K562 (cell line): ENCODE measurements around the gene CFAP20. TPM values are rescaled to one million over a fixed set of nuclear protein-coding genes. Genes with fewer than 3 reads are reported as not detected.
"Not testable (repeated sequence)": the region's sequence is repeated elsewhere in the genome, so short reads cannot be mapped to it uniquely, and the experiment has no call there.

ENCODE experiments used
- ATAC-seq: fragments of 200-7000 bp; cut with Tn5 transposase; 3 replicates; pipeline ENCODE4 v1.9.1; 2020; ENCODE audit warnings: moderate library complexity
- BruUV-seq: library from RNA; stranded (reverse); fragments of 400-500 nt; replicated peaks from 2 replicates; lab custom pipeline; 2021; lab: Mats Ljungman, UMichigan
- CTCF ChIA-PET: fragments of 300-600 bp; formaldehyde crosslinking; extraction: SDS; loops from one replicate; lab custom pipeline; 2021; ENCODE audit warnings: low intra/inter-chr PET ratio; lab: Yijun Ruan, JAX
- POLR2A ChIA-PET: fragments of 300-600, 350-650 bp; sonication (Branson Sonifier 250); formaldehyde crosslinking; extraction: SDS; loops from one replicate; lab custom pipeline; 2021; ENCODE audit warnings: antibody characterized with exemption, inconsistent platforms; lab: Yijun Ruan, JAX
- DNase-seq, 4 experiments: peaks; one replicate each; pipeline versions ENCODE4 v3.0.0 to v3.0.0-alpha.2; 2011 to 2018; ENCODE audit warnings: low spot score in 3 of 4, mixed read lengths in 3 of 4; ENCODE audit errors: extremely low read depth in 1 of 4
- FAIRE-seq: peaks from 2 replicates; lab custom pipeline; 2011; peaks lifted over from hg19 to GRCh38; lab: Jason Lieb, UNC
- H2AFZ ChIP-seq: 2 replicates; pipeline ENCODE4 v1.6.0; 2011; ENCODE audit warnings: low read depth, low read length, control low read depth, inconsistent platforms
- H3K27ac ChIP-seq: fragments of 200-600 bp; 3 replicates; pipeline ENCODE4 v1.8.0; 2011; ENCODE audit warnings: low read depth, mild to moderate bottlenecking, control low read depth, inconsistent platforms, low read length, moderate library complexity, mixed read lengths; ENCODE audit errors: extremely low read depth
- H3K27me3 ChIP-seq, 2 experiments: fragments of 300-600 bp in 1 of 2; 2 replicates in 1 of 2; 3 replicates in 1 of 2; pipeline versions ENCODE4 v1.6.0 to v1.8.0; 2011; ENCODE audit warnings: inconsistent platforms in 2 of 2, low read length in 2 of 2, mild to moderate bottlenecking in 1 of 2, mixed read lengths in 1 of 2, moderate library complexity in 1 of 2; ENCODE audit not compliant: control insufficient read depth in 2 of 2, insufficient read depth in 2 of 2
- H3K36me3 ChIP-seq: fragments of 300-600 bp; 3 replicates; pipeline ENCODE4 v1.8.0; 2011; ENCODE audit warnings: mild to moderate bottlenecking, low read length, inconsistent platforms; ENCODE audit not compliant: control insufficient read depth, insufficient read depth
- H3K4me1 ChIP-seq, 2 experiments: fragments of 200-600 bp in 1 of 2; replicated peaks in 1 of 2; 2 replicates in 1 of 2; 3 replicates in 1 of 2; pipeline versions ENCODE4 v1.5.1 to v1.8.0; 2011; ENCODE audit warnings: inconsistent platforms in 2 of 2, low read length in 2 of 2, mild to moderate bottlenecking in 1 of 2, mixed read lengths in 1 of 2, moderate library complexity in 1 of 2; ENCODE audit not compliant: control insufficient read depth in 2 of 2, insufficient read depth in 2 of 2
- H3K4me2 ChIP-seq: 2 replicates; pipeline ENCODE4 v1.6.1; 2011; ENCODE audit warnings: low read length, control low read depth, inconsistent platforms, mixed read lengths; ENCODE audit not compliant: insufficient read depth
- H3K4me3 ChIP-seq: fragments of 200-600 bp; sonication (generic), shearing (Covaris generic); 2 replicates; pipeline ENCODE4 v1.5.1; 2016; ENCODE audit warnings: control low read depth, inconsistent platforms
- H3K79me2 ChIP-seq: fragments of 200-600 bp; 3 replicates; pipeline ENCODE4 v1.8.0; 2011; ENCODE audit warnings: low read length, inconsistent platforms; ENCODE audit not compliant: control insufficient read depth, insufficient read depth
- H3K9ac ChIP-seq, 2 experiments: 2 replicates each; pipeline versions ENCODE4 v1.6.0 to v1.6.1; 2011; ENCODE audit warnings: low read depth in 2 of 2, low read length in 2 of 2, control low read depth in 1 of 2, inconsistent platforms in 1 of 2, mild to moderate bottlenecking in 1 of 2, mixed read lengths in 1 of 2; ENCODE audit not compliant: insufficient read depth in 1 of 2
- H3K9me1 ChIP-seq: one replicate; pipeline ENCODE4 v1.6.0; 2011; ENCODE audit warnings: inconsistent platforms, mild to moderate bottlenecking, low read length, moderate library complexity; ENCODE audit not compliant: control insufficient read depth, insufficient read depth
- H3K9me3 ChIP-seq: replicated peaks from 2 replicates; pipeline ENCODE4 v1.5.1; 2011; ENCODE audit warnings: low read depth, low read length, inconsistent platforms; ENCODE audit not compliant: control insufficient read depth, insufficient read depth
- H4K20me1 ChIP-seq: replicated peaks from 2 replicates; pipeline ENCODE4 v1.6.1; 2011; ENCODE audit warnings: low read length, inconsistent platforms, mixed read lengths; ENCODE audit not compliant: control insufficient read depth, insufficient read depth
- BMI1 ChIP-seq: fragments of 150-350 bp; IDR thresholded peaks from 2 replicates; pipeline ENCODE4 v1.6.1; 2014; ENCODE audit warnings: low read length
- CBFA2T3 ChIP-seq: fragments of 450-650 bp; IDR thresholded peaks from 2 replicates; pipeline ENCODE4 v1.6.1; 2017
- CREB3L1 ChIP-seq: fragments of 450-650 bp; IDR thresholded peaks from 2 replicates; pipeline ENCODE4 v1.6.1; 2014; ENCODE audit warnings: low read depth, mild to moderate bottlenecking, moderate library complexity, borderline replicate concordance
- DIDO1 ChIP-seq: fragments of 450-650 bp; IDR thresholded peaks from 2 replicates; pipeline ENCODE4 v1.6.1; 2016; ENCODE audit warnings: low read depth, missing biosample characterization, missing genetic modification characterization
- DPF2 ChIP-seq: fragments of 450-650 bp; IDR thresholded peaks from 2 replicates; pipeline ENCODE4 v1.6.1; 2016
- GABPB1 ChIP-seq: sonication (generic); formaldehyde crosslinking; IDR thresholded peaks from 2 replicates; pipeline ENCODE4 v1.8.0; 2022; ENCODE audit warnings: mild to moderate bottlenecking, missing genetic modification reagents
- NR0B1 ChIP-seq: fragments of 450-650 bp; IDR thresholded peaks from one replicate; pipeline ENCODE4 v1.6.1; 2018; ENCODE audit warnings: mild to moderate bottlenecking, moderate library complexity; ENCODE audit not compliant: partially characterized antibody
- NR1H2 ChIP-seq: sonication (generic); formaldehyde crosslinking; IDR thresholded peaks from 2 replicates; pipeline ENCODE4 v1.4.0; 2020; ENCODE audit warnings: mild to moderate bottlenecking, missing genetic modification reagents
- SP2 ChIP-seq: IDR thresholded peaks from 2 replicates; pipeline ENCODE4 v1.6.1; 2011; ENCODE audit warnings: mild to moderate bottlenecking, low read depth, low read length, moderate library complexity; ENCODE audit not compliant: poor library complexity, severe bottlenecking; ENCODE audit errors: extremely low read depth
- ZKSCAN3 ChIP-seq: fragments of 250-450 bp; sonication (Bioruptor Pico); IDR thresholded peaks from 2 replicates; pipeline ENCODE4 v1.4.0; 2020
- WGBS: fragments of 100-300 bp; shearing (Covaris generic); methylation state at CpG from one replicate; pipeline ENCODE4 v1.1.6; 2016; ENCODE audit warnings: low coverage, mixed read lengths; ENCODE audit not compliant: insufficient coverage; ENCODE audit errors: missing lambda C conversion rate; 5-methylcytosine and 5-hydroxymethylcytosine counted together
- in situ Hi-C: fragments of 300-500 bp; cut with MboI; formaldehyde crosslinking; loops from 4 replicates; pipeline ENCODE4 v1.15.0; 2018; ENCODE audit warnings: inconsistent platforms, mixed read lengths
- intact Hi-C: fragments of 100-400 bp; cut with micrococcal nuclease; formaldehyde crosslinking; loops from 2 replicates; pipeline ENCODE4 v1.14.2; 2022
- polyA plus RNA-seq, 8 experiments: library from polyadenylated mRNA; depleted of rRNA in 4 of 8; stranded (reverse) in 5 of 8; unstranded in 3 of 8; fragments of >200 nt; fragmentation: Nextera tagmentation in 2 of 8; fragmentation: Illumina TruSeq in 1 of 8; extraction: Ambion mirVana in 2 of 8; extraction: Trizol in 1 of 8; gene quantifications; 2 replicates each; pipeline versions ENCODE4 v1.2.1 to v1.2.3, GENCODE V29; 2011 to 2014; ENCODE audit warnings: inconsistent platforms in 1 of 8, missing spikeins in 1 of 8
- total RNA-seq, 7 experiments: library from RNA; depleted of rRNA in 6 of 7; stranded (reverse); fragments of >200 nt in 6 of 7; fragmentation: Illumina TruSeq in 2 of 7; extraction: Trizol in 2 of 7; gene quantifications; 2 replicates each; pipeline versions ENCODE4 v1.2.1 to v1.2.3, GENCODE V29; 2011 to 2021; ENCODE audit warnings: low replicate concordance in 1 of 7

The CFAP20 gene
- total and polyA plus RNA-seq, 9 of the 15 experiments (the other 6 are each of a cell fraction or from before 2014, with no cell fraction given) = 20.5 to 90.5 (median 75.3) TPM

- TF ChIP-seq ZKSCAN3 (CRISPR knock-in tag) = no peak
- TF ChIP-seq, all 486 proteins: peak for 0
These were observed 44.5 kb downstream of the CFAP20 start (continued) for GRCh38 chr16:58084635-58085034.

- H3K9me3 ChIP-seq = peaks cover 3% of the 10 kb centered on the region
- peaks cover 0 to 6% of the 10 kb centered on the region in 2 experiments; a peak in 2 of 5 replicates for H3K4me1 ChIP-seq
- no peak for DNase-seq
- no peak for ATAC-seq
- no peak overlapping the region for H3K27ac ChIP-seq
- H3K79me2 ChIP-seq = no peaks in the 10 kb centered on the region
- no peak for TF ChIP-seq SP2
- TF ChIP-seq DPF2 = no peak
- no peak for TF ChIP-seq CBFA2T3
- TF ChIP-seq DIDO1 (tag) = no peak
- TF ChIP-seq GABPB1 = no peak
- TF ChIP-seq CREB3L1 = no peak
- TF ChIP-seq NR1H2 (CRISPR knock-in tag) = no peak
- no peak for TF ChIP-seq BMI1
- TF ChIP-seq NR0B1 = no peak
- no peak overlapping the region for H3K4me2 ChIP-seq
- intact Hi-C loops = no loop called here
- H3K27me3 ChIP-seq = peaks cover 10 to 21% of the 10 kb centered on the region in 2 experiments; a peak in 4 of 5 replicates
- H2AFZ ChIP-seq = no peak overlapping the region
- H4K20me1 ChIP-seq = no peaks in the 10 kb centered on the region
- in situ Hi-C loops = no loop called here
- no peaks in the 10 kb centered on the region for H3K9me1 ChIP-seq
- no peak overlapping the region for H3K9ac ChIP-seq
- H3K36me3 ChIP-seq = no peaks in the 10 kb centered on the region
- ChIA-PET CTCF (no interaction called here), POLR2A (interaction anchor here (1.2 kb wide), 1 partner anchor 47 kb away, joined by 6 read pairs; the partner anchor contains the start of gene CFAP20)
- no peak overlapping the region for H3K4me3 ChIP-seq
- BruUV-seq = no TSS peak
- FAIRE-seq = no peak
These were observed 46.8 kb downstream of the CFAP20 start for GRCh38 chr16:58082381-58082780.

GRCh38 chr16:58080657-58081056, 48.5 kb downstream of the CFAP20 start:
- H3K4me2 ChIP-seq, H3K4me3 ChIP-seq, FAIRE-seq, H3K79me2 ChIP-seq, H3K9me1 ChIP-seq, DNase-seq, H3K9me3 ChIP-seq, in situ Hi-C loops, intact Hi-C loops, H4K20me1 ChIP-seq, H3K4me1 ChIP-seq, H3K9ac ChIP-seq, H3K36me3 ChIP-seq, H2AFZ ChIP-seq, ATAC-seq, H3K27ac ChIP-seq, CTCF ChIA-PET, BruUV-seq: not testable (repeated sequence)
- 35% methylated on average over 5 of the region's 5 CpGs for whole genome bisulfite sequencing
- POLR2A ChIA-PET = interaction anchor here (1.1 kb wide), 1 partner anchor 15 kb away, joined by 3 read pairs; no protein-coding TSS in a partner anchor
- peaks cover 10 to 16% of the 10 kb centered on the region in 2 experiments; a peak in 4 of 5 replicates for H3K27me3 ChIP-seq
